HPDE6-E6E7 (cell line): Measurements from ENCODE around the gene TRIM29.

Experiments used
- DNase-seq: peaks from one replicate; pipeline ENCODE4 v3.0.0; 2011; ENCODE audit warnings: missing footprints; ENCODE audit errors: extremely low spot score

The TRIM29 gene

GRCh38 chr11:120122924-120123683 is 14.8 kb downstream of the TRIM29 start:
- DNase-seq: no peak

GRCh38 chr11:120121914-120122473 is 15.9 kb downstream of the TRIM29 start:
- DNase-seq: no peak

- DNase-seq: no peak
These were observed 16.6 kb downstream of the TRIM29 start for GRCh38 chr11:120121336-120121735.

GRCh38 chr11:120120805-120121335 is 17.0 kb downstream of the TRIM29 start:
- DNase-seq: no peak

- no peak for DNase-seq
These were observed 18.8 kb downstream of the TRIM29 start for GRCh38 chr11:120119121-120119520.

- DNase-seq: no peak
These were observed 19.9 kb downstream of the TRIM29 start for GRCh38 chr11:120117991-120118390.

- no peak for DNase-seq
These were observed 20.9 kb downstream of the TRIM29 start for GRCh38 chr11:120116966-120117365.

- no peak for DNase-seq
These were observed 22.5 kb downstream of the TRIM29 start for GRCh38 chr11:120115272-120116000.

GRCh38 chr11:120112174-120112796 is 25.6 kb downstream of the TRIM29 start:
- DNase-seq: no peak

- no peak for DNase-seq
These were observed 28.4 kb downstream of the TRIM29 start for GRCh38 chr11:120109531-120109930.

GRCh38 chr11:120108785-120109168 is 29.1 kb downstream of the TRIM29 start:
- no peak for DNase-seq

- DNase-seq: peak; percentile 93
These were observed 29.6 kb downstream of the TRIM29 start for GRCh38 chr11:120108154-120108784.

GRCh38 chr11:120107692-120108091 is 30.2 kb downstream of the TRIM29 start:
- DNase-seq: no peak

- no peak for DNase-seq
These were observed 31.4 kb downstream of the TRIM29 start for GRCh38 chr11:120106354-120107150.

GRCh38 chr11:120105576-120105975 is 32.3 kb downstream of the TRIM29 start:
- no peak for DNase-seq

GRCh38 chr11:120104041-120104565 is 33.8 kb downstream of the TRIM29 start:
- no peak for DNase-seq

- DNase-seq: no peak
These were observed 35.1 kb downstream of the TRIM29 start for GRCh38 chr11:120102864-120103122.

GRCh38 chr11:120102050-120102863 is 35.7 kb downstream of the TRIM29 start:
- no peak for DNase-seq

GRCh38 chr11:120098503-120099020 is 39.4 kb downstream of the TRIM29 start:
- DNase-seq: no peak
